Lung (tissue), 12 donors: Measurements from ENCODE around the gene CBY1. TPM values are rescaled to one million over a fixed set of nuclear protein-coding genes. Genes with fewer than 3 reads are reported as not detected.
"Not testable (repeated sequence)": the region's sequence is repeated elsewhere in the genome, so short reads cannot be mapped to it uniquely, and the experiment has no call there.

Experiments
- ATAC-seq: fragments of 200-7000 bp; cut with Tn5 transposase; one replicate; pipeline ENCODE4 v1.9.1; 2020; ENCODE audit warnings: moderate number of reproducible peaks; ENCODE audit not compliant: insufficient read depth, low FRiP score
- DNase-seq, 3 donors: peaks; one replicate each; pipeline ENCODE4 v3.0.0-alpha.2; 2013 to 2017
- H3K27ac ChIP-seq, 2 donors: one replicate each; pipeline ENCODE4 v1.5.1; 2013; ENCODE audit warnings: mild to moderate bottlenecking in 2 of 2, moderate library complexity in 2 of 2, control low read depth in 1 of 2, inconsistent platforms in 1 of 2, low read depth in 1 of 2, low read length in 1 of 2
- H3K27me3 ChIP-seq, 3 donors: one replicate each; pipeline ENCODE4 v1.5.1; 2013; ENCODE audit warnings: low read length in 2 of 3; ENCODE audit not compliant: control insufficient read depth in 3 of 3, insufficient read depth in 3 of 3
- H3K36me3 ChIP-seq, 4 donors: one replicate each; pipeline ENCODE4 v1.5.1; 2013; ENCODE audit warnings: low read length in 4 of 4, mild to moderate bottlenecking in 1 of 4, moderate library complexity in 1 of 4; ENCODE audit not compliant: control insufficient read depth in 4 of 4, insufficient read depth in 4 of 4
- H3K4me1 ChIP-seq, 5 donors: one replicate each; pipeline ENCODE4 v1.5.1; 2013; ENCODE audit warnings: low read length in 5 of 5, mild to moderate bottlenecking in 2 of 5, moderate library complexity in 1 of 5; ENCODE audit not compliant: control insufficient read depth in 5 of 5, insufficient read depth in 5 of 5
- H3K4me3 ChIP-seq: one replicate; pipeline ENCODE4 v1.5.1; 2013; ENCODE audit warnings: mild to moderate bottlenecking, control low read depth, moderate library complexity
- H3K9ac ChIP-seq, 2 donors: one replicate each; pipeline ENCODE4 v1.5.1; 2013; ENCODE audit warnings: low read length in 2 of 2, control low read depth in 1 of 2; ENCODE audit not compliant: insufficient read depth in 1 of 2
- H3K9me3 ChIP-seq, 4 donors: one replicate each; pipeline ENCODE4 v1.5.1; 2013; ENCODE audit warnings: low read length in 3 of 4, mild to moderate bottlenecking in 1 of 4, moderate library complexity in 1 of 4; ENCODE audit not compliant: control insufficient read depth in 4 of 4, insufficient read depth in 3 of 4
- WGBS, 2 donors: extraction: QIAGEN DNeasy Blood & Tissue Kit; methylation state at CpG; one replicate each; pipeline ENCODE4 v1.1.7; 2013; 5-methylcytosine and 5-hydroxymethylcytosine counted together
- polyA plus RNA-seq, 2 donors: library from polyadenylated mRNA; stranded (reverse); fragments of 200-250 nt; gene quantifications; one replicate each; pipeline ENCODE4 v1.2.1, GENCODE V29; 2013
- total RNA-seq, 2 donors: library from RNA; depleted of rRNA in 1 of 2; stranded (reverse); fragments of >200 nt in 1 of 2; gene quantifications; one replicate each; pipeline ENCODE4 v1.2.1, GENCODE V29; 2014 to 2021
- TF ChIP-seq, protein P1 (sequence below): IDR thresholded peaks from 2 replicates; pipeline ENCODE4 v1.5.1; 2012; ENCODE audit warnings: mild to moderate bottlenecking; ENCODE audit errors: control extremely low read depth, extremely low read depth
- donor health status: control.
- donor health status: control.
- donor health status: Bipolar disorder and iron deficiency.
- donor health status: healthy.
- donor health status: DM: yes; HTN: yes; CAD: no.

CBY1 gene
- total and polyA plus RNA-seq, 4 donors = 24.8 to 49.0 (median 29.2) TPM

DNA sequence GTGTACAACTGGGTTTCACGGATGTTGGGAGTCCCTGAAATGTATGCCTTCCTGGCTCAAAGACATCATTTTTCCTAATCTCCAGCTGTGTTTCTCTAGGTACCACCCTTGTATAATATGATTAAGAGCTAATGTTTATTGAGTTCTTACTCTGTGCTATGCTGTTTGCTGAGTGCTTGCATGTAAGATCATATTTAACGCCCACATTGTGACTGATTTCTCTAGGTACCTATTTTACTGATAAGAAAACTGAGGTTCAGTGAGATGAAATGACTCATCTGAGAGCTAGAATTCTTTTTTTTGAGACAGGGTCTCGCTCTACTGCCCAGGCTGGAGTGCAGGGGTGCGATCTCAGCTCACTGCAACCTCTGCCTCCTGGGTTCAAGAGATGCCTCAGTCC, 42.9 kb upstream of the CBY1 start:
- TF ChIP-seq, protein P1, sequence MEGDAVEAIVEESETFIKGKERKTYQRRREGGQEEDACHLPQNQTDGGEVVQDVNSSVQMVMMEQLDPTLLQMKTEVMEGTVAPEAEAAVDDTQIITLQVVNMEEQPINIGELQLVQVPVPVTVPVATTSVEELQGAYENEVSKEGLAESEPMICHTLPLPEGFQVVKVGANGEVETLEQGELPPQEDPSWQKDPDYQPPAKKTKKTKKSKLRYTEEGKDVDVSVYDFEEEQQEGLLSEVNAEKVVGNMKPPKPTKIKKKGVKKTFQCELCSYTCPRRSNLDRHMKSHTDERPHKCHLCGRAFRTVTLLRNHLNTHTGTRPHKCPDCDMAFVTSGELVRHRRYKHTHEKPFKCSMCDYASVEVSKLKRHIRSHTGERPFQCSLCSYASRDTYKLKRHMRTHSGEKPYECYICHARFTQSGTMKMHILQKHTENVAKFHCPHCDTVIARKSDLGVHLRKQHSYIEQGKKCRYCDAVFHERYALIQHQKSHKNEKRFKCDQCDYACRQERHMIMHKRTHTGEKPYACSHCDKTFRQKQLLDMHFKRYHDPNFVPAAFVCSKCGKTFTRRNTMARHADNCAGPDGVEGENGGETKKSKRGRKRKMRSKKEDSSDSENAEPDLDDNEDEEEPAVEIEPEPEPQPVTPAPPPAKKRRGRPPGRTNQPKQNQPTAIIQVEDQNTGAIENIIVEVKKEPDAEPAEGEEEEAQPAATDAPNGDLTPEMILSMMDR = no peak
- 92 to 96% methylated on average over 4 of the region's 4 CpGs for WGBS, 2 donors
- no peaks in the 10 kb centered on the region for H3K27me3 ChIP-seq
- H3K9ac ChIP-seq = no peak overlapping the region
- H3K36me3 ChIP-seq = peaks cover 0 to 2% (median 0%) of the 10 kb centered on the region in 4 donors
- H3K4me1 ChIP-seq = peaks cover 0 to 4% (median 0%) of the 10 kb centered on the region in 5 donors
- peaks cover 0 to 2% (median 0%) of the 10 kb centered on the region in 4 donors for H3K9me3 ChIP-seq
- ATAC-seq (no peak), DNase-seq (no peak)
- no peak overlapping the region for H3K27ac ChIP-seq
- no peak overlapping the region for H3K4me3 ChIP-seq

DNA sequence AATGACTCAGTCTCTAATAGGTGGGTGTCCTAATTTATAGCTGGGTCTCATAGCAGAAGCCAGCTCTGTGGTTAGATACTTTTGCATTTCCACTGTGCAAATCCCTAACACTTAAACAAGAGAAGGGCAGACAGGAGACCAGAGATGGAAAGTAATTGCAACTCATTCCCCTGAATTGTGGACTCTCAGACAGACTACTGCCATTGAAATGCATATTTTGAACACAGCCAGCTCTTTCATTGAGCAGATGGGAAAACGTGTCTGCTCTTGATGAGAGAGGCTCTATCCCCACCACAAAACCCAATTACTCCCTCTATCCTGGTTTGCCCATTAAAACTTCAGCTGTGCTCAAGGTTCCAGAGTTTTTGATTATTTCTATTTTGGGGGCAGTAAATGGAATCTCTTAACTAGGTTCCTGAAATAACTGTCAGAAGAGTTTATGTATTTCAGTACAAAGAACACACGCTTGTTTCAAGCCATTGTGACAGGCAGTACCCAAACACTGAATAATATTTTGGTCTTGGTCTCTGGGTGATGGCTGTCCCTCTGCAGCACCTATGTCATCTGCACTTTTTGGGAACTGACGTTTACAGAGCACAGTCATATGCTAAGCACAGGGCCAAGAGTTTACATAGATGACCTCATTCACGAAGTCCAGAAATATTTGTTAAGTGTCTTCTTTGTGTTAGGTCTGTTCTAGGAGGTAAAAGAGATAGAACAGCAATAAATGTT, 41.9 kb upstream of the CBY1 start:
- Histone ChIP-seq H3K4me1 (peaks cover 0 to 4% (median 0%) of the 10 kb centered on the region in 5 donors), H3K9ac (no peak overlapping the region), H3K27me3 (no peaks in the 10 kb centered on the region), H3K27ac (peak overlapping the region in 1 of 2 donors; percentile 61), H3K9me3 (peaks cover 0 to 2% (median 0%) of the 10 kb centered on the region in 4 donors), H3K4me3 (no peak overlapping the region), H3K36me3 (peaks cover 0 to 5% (median 1%) of the 10 kb centered on the region in 4 donors)
- TF ChIP-seq, protein P1 = no peak
- 79 to 87% methylated on average over 4 of the region's 4 CpGs for WGBS, 2 donors
- ATAC-seq = no peak
- no peak for DNase-seq

DNA sequence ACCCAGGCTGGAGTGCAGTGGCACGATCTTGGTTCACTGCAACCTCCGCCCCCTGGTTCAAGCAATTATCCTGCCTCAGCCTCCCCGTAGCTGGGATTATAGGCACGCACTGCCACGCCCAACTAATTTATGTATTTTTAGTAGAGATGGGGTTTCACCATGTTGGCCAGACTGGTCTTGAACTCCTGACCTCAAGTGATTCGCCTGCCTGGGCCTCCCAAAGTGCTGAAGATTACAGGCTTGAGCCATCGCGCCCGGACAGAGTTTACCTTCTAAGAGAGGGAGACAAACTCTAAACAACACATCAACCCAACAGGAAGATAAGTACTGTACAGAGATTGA, 41.4 kb upstream of the CBY1 start:
- H3K4me1 ChIP-seq, H3K9ac ChIP-seq, H3K4me3 ChIP-seq, H3K36me3 ChIP-seq, H3K9me3 ChIP-seq, H3K27me3 ChIP-seq, DNase-seq, ATAC-seq: not testable (repeated sequence)
- 90 to 94% methylated on average over 9 of the region's 9 CpGs for WGBS, 2 donors
- peak overlapping the region in 1 of 2 donors; percentile 12 for H3K27ac ChIP-seq

DNA sequence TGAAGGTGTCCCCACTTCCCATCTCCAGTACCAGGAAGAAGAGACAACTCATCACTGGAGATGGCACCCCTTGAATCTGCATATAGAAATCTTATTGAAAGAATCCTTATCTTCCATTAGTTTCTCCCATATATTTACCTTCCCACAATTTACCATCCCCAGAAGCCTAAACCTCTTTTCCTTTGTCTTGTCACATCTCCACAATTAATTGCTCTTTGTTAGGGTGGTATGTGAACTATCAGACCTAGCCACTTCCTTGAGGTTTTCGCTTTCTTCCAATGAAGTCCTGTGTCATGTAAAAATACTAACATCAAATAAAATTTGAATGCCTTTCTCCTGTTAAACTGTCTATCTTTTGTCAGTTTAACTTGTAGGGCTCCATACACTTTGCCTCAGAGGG, 38.2 kb upstream of the CBY1 start:
- no peak overlapping the region for H3K27ac ChIP-seq
- no peak overlapping the region for H3K9ac ChIP-seq
- DNase-seq (no peak), ATAC-seq (no peak)
- peaks cover 0 to 4% (median 0%) of the 10 kb centered on the region in 5 donors for H3K4me1 ChIP-seq
- WGBS, 2 donors = 93 to 94% methylated on average over 1 of the region's 1 CpG
- H3K36me3 ChIP-seq = peaks cover 0 to 6% (median 2%) of the 10 kb centered on the region in 4 donors
- H3K4me3 ChIP-seq = no peak overlapping the region
- peaks cover 0 to 2% (median 0%) of the 10 kb centered on the region in 4 donors for H3K9me3 ChIP-seq
- TF ChIP-seq, protein P1 = no peak
- no peaks in the 10 kb centered on the region for H3K27me3 ChIP-seq
